WTC11 (cell line): ENCODE data around the gene EOGT.

Experiments
- ATF1 ChIP-seq: sonication (generic); formaldehyde crosslinking; IDR thresholded peaks from 2 replicates; pipeline ENCODE4 v1.8.1; 2023; ENCODE audit warnings: mild to moderate bottlenecking, moderate library complexity, missing genetic modification reagents
- E2F1 ChIP-seq: sonication (generic); formaldehyde crosslinking; IDR thresholded peaks from 2 replicates; pipeline ENCODE4 v1.8.0; 2022; ENCODE audit warnings: mild to moderate bottlenecking, missing genetic modification reagents
- IRF2 ChIP-seq: sonication (generic); formaldehyde crosslinking; IDR thresholded peaks from 2 replicates; pipeline ENCODE4 v1.8.0; 2022; ENCODE audit warnings: low read depth, missing genetic modification reagents, borderline replicate concordance
- JUN ChIP-seq: sonication (generic); formaldehyde crosslinking; IDR thresholded peaks from 2 replicates; pipeline ENCODE4 v1.8.0; 2023; ENCODE audit warnings: mild to moderate bottlenecking, missing genetic modification reagents
- MAX ChIP-seq: sonication (generic); formaldehyde crosslinking; IDR thresholded peaks from 2 replicates; pipeline ENCODE4 v1.8.0; 2022; ENCODE audit warnings: mild to moderate bottlenecking, missing genetic modification reagents
- TCF7 ChIP-seq: sonication (generic); formaldehyde crosslinking; IDR thresholded peaks from 2 replicates; pipeline ENCODE4 v1.8.0; 2022; ENCODE audit warnings: mild to moderate bottlenecking, low read depth, missing genetic modification reagents, moderate library complexity
- ZNF138 ChIP-seq: sonication (generic); formaldehyde crosslinking; conservative IDR thresholded peaks from 2 replicates; pipeline ENCODE4 v1.8.1; 2022; ENCODE audit warnings: mild to moderate bottlenecking, moderate library complexity, missing genetic modification reagents
- ZNF281 ChIP-seq: sonication (generic); formaldehyde crosslinking; IDR thresholded peaks from 2 replicates; pipeline ENCODE4 v1.8.0; 2023; ENCODE audit warnings: mild to moderate bottlenecking, missing genetic modification reagents
- ZNF425 ChIP-seq: fragments of 250-450 bp; sonication (Bioruptor Pico); conservative IDR thresholded peaks from 2 replicates; pipeline ENCODE4 v1.9.0; 2021; ENCODE audit warnings: mild to moderate bottlenecking
- TF ChIP-seq, protein P1 (sequence below): sonication (generic); formaldehyde crosslinking; IDR thresholded peaks from 2 replicates; pipeline ENCODE4 v1.8.0; 2022; ENCODE audit warnings: mild to moderate bottlenecking, missing genetic modification reagents
- TF ChIP-seq, protein P2 (sequence below): fragments of 200-600 bp; IDR thresholded peaks from 2 replicates; pipeline ENCODE4 v1.8.0; 2022; ENCODE audit warnings: antibody characterized with exemption
- TF ChIP-seq, protein P3 (sequence below): sonication (generic); formaldehyde crosslinking; IDR thresholded peaks from 2 replicates; pipeline ENCODE4 v1.8.1; 2023; ENCODE audit warnings: mild to moderate bottlenecking, missing genetic modification reagents, moderate library complexity

GRCh38 chr3:68936856-68937255 lies 76.6 kb downstream of the EOGT start:
- TF ChIP-seq ZNF425 (CRISPR knock-in tag): no peak
- TF ChIP-seq ATF1 (CRISPR knock-in tag): no peak
- TF ChIP-seq MAX (CRISPR knock-in tag): no peak
- TF ChIP-seq, protein P1, sequence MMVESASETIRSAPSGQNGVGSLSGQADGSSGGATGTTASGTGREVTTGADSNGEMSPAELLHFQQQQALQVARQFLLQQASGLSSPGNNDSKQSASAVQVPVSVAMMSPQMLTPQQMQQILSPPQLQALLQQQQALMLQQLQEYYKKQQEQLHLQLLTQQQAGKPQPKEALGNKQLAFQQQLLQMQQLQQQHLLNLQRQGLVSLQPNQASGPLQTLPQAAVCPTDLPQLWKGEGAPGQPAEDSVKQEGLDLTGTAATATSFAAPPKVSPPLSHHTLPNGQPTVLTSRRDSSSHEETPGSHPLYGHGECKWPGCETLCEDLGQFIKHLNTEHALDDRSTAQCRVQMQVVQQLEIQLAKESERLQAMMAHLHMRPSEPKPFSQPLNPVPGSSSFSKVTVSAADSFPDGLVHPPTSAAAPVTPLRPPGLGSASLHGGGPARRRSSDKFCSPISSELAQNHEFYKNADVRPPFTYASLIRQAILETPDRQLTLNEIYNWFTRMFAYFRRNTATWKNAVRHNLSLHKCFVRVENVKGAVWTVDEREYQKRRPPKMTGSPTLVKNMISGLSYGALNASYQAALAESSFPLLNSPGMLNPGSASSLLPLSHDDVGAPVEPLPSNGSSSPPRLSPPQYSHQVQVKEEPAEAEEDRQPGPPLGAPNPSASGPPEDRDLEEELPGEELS: no peak
- TF ChIP-seq ZNF281: no peak
- TF ChIP-seq, protein P2, sequence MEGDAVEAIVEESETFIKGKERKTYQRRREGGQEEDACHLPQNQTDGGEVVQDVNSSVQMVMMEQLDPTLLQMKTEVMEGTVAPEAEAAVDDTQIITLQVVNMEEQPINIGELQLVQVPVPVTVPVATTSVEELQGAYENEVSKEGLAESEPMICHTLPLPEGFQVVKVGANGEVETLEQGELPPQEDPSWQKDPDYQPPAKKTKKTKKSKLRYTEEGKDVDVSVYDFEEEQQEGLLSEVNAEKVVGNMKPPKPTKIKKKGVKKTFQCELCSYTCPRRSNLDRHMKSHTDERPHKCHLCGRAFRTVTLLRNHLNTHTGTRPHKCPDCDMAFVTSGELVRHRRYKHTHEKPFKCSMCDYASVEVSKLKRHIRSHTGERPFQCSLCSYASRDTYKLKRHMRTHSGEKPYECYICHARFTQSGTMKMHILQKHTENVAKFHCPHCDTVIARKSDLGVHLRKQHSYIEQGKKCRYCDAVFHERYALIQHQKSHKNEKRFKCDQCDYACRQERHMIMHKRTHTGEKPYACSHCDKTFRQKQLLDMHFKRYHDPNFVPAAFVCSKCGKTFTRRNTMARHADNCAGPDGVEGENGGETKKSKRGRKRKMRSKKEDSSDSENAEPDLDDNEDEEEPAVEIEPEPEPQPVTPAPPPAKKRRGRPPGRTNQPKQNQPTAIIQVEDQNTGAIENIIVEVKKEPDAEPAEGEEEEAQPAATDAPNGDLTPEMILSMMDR: no peak
- TF ChIP-seq JUN (CRISPR knock-in tag): no peak
- TF ChIP-seq IRF2 (CRISPR knock-in tag): no peak
- no peak for TF ChIP-seq ZNF138
- TF ChIP-seq E2F1 (CRISPR knock-in tag): no peak
- TF ChIP-seq, protein P3, sequence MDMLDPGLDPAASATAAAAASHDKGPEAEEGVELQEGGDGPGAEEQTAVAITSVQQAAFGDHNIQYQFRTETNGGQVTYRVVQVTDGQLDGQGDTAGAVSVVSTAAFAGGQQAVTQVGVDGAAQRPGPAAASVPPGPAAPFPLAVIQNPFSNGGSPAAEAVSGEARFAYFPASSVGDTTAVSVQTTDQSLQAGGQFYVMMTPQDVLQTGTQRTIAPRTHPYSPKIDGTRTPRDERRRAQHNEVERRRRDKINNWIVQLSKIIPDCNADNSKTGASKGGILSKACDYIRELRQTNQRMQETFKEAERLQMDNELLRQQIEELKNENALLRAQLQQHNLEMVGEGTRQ (CRISPR knock-in tag): no peak
- TF ChIP-seq TCF7 (CRISPR knock-in tag): no peak
